ENCODE data around the gene ZDHHC20.

Gene ZDHHC20

DNA sequence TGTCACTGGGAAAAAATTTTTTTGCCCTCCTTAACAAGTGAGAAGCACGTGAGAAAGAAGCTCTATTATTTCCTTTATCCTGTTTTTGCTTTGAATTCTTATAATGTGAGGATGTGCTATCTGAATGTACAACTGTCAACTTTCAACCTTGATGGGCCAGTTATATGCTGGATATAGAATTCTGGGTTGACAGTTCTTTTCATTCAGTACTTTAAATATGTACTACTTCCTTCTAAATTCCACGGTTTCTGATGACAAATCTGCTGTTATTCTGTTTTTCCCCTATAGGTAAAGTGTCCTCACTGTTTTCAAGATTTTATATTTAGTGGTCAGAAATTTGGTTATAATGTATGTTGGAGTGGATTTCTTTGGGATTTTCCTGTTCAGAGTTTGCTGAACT is 29.9 kb downstream of the ZDHHC20 start:
- Histone ChIP-seq H3F3A (ENCODE audit: insufficient read depth, low read length) (no peaks in the 10 kb centered on the region), H3K9me3 (replicated peaks; ENCODE audit: insufficient read depth, low read length) (no peaks in the 10 kb centered on the region), H3K27ac (ENCODE audit: low read length) (no peak overlapping the region), H2AFZ (ENCODE audit: low read length) (no peak overlapping the region), H3K4me3 (ENCODE audit: low read length) (no peak overlapping the region), H4K20me1 (ENCODE audit: insufficient read depth, low read length) (no peaks in the 10 kb centered on the region), H3K4me1 (ENCODE audit: low read length) (no peaks in the 10 kb centered on the region), H3K79me2 (ENCODE audit: low read length) (peaks cover 10% of the 10 kb centered on the region), H3K36me3 (replicated peaks; ENCODE audit: insufficient read depth, low read length) (no peaks in the 10 kb centered on the region), H3K27me3 (replicated peaks; ENCODE audit: insufficient read depth, low read length) (no peaks in the 10 kb centered on the region), H3K9me2 (replicated peaks; ENCODE audit: insufficient read depth, low read length) (no peaks in the 10 kb centered on the region), H3K9ac (ENCODE audit: low read length) (no peak overlapping the region), H3K4me2 (ENCODE audit: low read depth, low read length) (no peak overlapping the region)
- TF ChIP-seq EZH2 (optimal IDR thresholded peaks at IDR 0.05; ENCODE audit: low read depth, low read length) (no peak), CTCF (IDR thresholded peaks at IDR 0.05; ENCODE audit: low read length) (no peak), EZH2phosphoT487 (IDR thresholded peaks at IDR 0.05; ENCODE audit: low read length) (no peak)
- no peak for DNase-seq

DNA sequence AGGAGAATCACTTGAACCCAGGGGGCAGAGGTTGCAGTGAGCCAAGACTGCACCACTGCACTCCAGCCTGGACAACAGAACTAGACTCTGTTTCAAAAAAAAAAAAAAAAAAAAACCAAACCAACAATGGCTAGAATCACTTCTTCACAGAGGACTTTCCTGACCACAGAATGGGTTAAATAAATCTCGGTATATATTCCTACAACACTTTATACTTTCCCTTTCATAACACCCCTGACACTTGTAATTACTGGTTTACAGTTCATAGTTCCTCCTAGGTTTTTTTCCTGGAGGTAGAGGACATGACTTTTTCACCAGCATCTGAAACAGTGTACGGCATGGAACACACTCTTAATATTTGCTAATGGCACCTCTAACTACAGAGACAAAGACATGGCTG is 31.4 kb downstream of the ZDHHC20 start:
- Histone ChIP-seq H3K9me2 (replicated peaks; ENCODE audit: insufficient read depth, low read length) (no peaks in the 10 kb centered on the region), H4K20me1 (ENCODE audit: insufficient read depth, low read length) (no peaks in the 10 kb centered on the region), H3K36me3 (replicated peaks; ENCODE audit: insufficient read depth, low read length) (no peaks in the 10 kb centered on the region), H3K4me1 (ENCODE audit: low read length) (no peaks in the 10 kb centered on the region), H3K27me3 (replicated peaks; ENCODE audit: insufficient read depth, low read length) (no peaks in the 10 kb centered on the region), H3K79me2 (ENCODE audit: low read length) (peaks cover 3% of the 10 kb centered on the region; the same call in 1 of the 2 replicates), H3F3A (ENCODE audit: insufficient read depth, low read length) (no peaks in the 10 kb centered on the region), H2AFZ (ENCODE audit: low read length) (no peak overlapping the region), H3K27ac (ENCODE audit: low read length) (no peak overlapping the region), H3K9me3 (replicated peaks; ENCODE audit: insufficient read depth, low read length) (no peaks in the 10 kb centered on the region), H3K4me3 (ENCODE audit: low read length) (no peak overlapping the region), H3K9ac (ENCODE audit: low read length) (no peak overlapping the region), H3K4me2 (ENCODE audit: low read depth, low read length) (no peak overlapping the region)
- DNase-seq, result no peak
- TF ChIP-seq EZH2phosphoT487 (IDR thresholded peaks at IDR 0.05; ENCODE audit: low read length), result no peak
- TF ChIP-seq EZH2 (optimal IDR thresholded peaks at IDR 0.05; ENCODE audit: low read depth, low read length), result no peak
- no peak for TF ChIP-seq CTCF (IDR thresholded peaks at IDR 0.05; ENCODE audit: low read length)

DNA sequence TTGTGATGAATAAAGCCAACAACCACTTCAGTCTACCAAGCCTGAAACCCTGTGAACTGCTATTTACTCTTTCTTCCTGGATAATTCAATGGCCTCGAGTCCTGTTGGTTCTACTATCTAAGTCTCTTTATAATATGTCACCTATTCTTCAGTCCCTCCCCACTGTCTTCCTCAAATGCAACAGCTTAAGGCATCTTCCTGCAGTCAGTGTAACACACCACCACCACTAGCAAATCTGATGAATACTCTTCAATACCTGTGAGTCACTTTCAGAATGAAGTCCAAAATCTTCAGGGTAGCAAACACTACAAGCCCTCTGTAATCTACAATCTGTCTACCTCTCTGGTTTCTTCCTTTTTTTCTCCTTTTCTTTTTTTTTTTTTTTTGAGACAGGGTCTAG is 32.9 kb downstream of the ZDHHC20 start:
- no peak overlapping the region for H3K27ac ChIP-seq (ENCODE audit: low read length)
- H3K4me1 ChIP-seq (ENCODE audit: low read length), result no peaks in the 10 kb centered on the region
- no peaks in the 10 kb centered on the region for H3K9me2 ChIP-seq (replicated peaks; ENCODE audit: insufficient read depth, low read length)
- no peak for TF ChIP-seq EZH2 (optimal IDR thresholded peaks at IDR 0.05; ENCODE audit: low read depth, low read length)
- TF ChIP-seq CTCF (IDR thresholded peaks at IDR 0.05; ENCODE audit: low read length), result no peak
- H3K79me2 ChIP-seq (ENCODE audit: low read length), result no peaks in the 10 kb centered on the region
- H2AFZ ChIP-seq (ENCODE audit: low read length), result no peak overlapping the region
- H3F3A ChIP-seq (ENCODE audit: insufficient read depth, low read length), result no peaks in the 10 kb centered on the region
- no peaks in the 10 kb centered on the region for H3K27me3 ChIP-seq (replicated peaks; ENCODE audit: insufficient read depth, low read length)
- H3K9me3 ChIP-seq (replicated peaks; ENCODE audit: insufficient read depth, low read length), result no peaks in the 10 kb centered on the region
- DNase-seq, result no peak
- no peak overlapping the region for H3K9ac ChIP-seq (ENCODE audit: low read length)
- no peaks in the 10 kb centered on the region for H4K20me1 ChIP-seq (ENCODE audit: insufficient read depth, low read length)
- no peaks in the 10 kb centered on the region for H3K36me3 ChIP-seq (replicated peaks; ENCODE audit: insufficient read depth, low read length)
- H3K4me3 ChIP-seq (ENCODE audit: low read length), result no peak overlapping the region
- no peak overlapping the region for H3K4me2 ChIP-seq (ENCODE audit: low read depth, low read length)
